Nephron progenitor cell (in vitro differentiated cells): Measurements from ENCODE around the gene F7.

ENCODE experiments used
- DNase-seq: peaks from one replicate; pipeline ENCODE4 v3.0.0; 2021
- H3K27ac Mint-ChIP-seq: 2 replicates; pipeline ENCODE4 v1.8.0; 2021; ENCODE audit warnings: mild to moderate bottlenecking, moderate library complexity, mixed read lengths
- H3K27me3 Mint-ChIP-seq: 2 replicates; pipeline ENCODE4 v1.8.0; 2021; ENCODE audit warnings: mild to moderate bottlenecking, low read depth, mixed read lengths; ENCODE audit not compliant: poor library complexity
- H3K36me3 Mint-ChIP-seq: 2 replicates; pipeline ENCODE4 v1.8.0; 2021; ENCODE audit warnings: low read depth, mixed read lengths
- H3K4me1 Mint-ChIP-seq: 2 replicates; pipeline ENCODE4 v1.8.0; 2021; ENCODE audit warnings: mixed read lengths
- H3K4me3 Mint-ChIP-seq: 2 replicates; pipeline ENCODE4 v1.8.0; 2021; ENCODE audit warnings: mild to moderate bottlenecking, moderate library complexity, mixed read lengths
- H3K9me3 Mint-ChIP-seq: 2 replicates; pipeline ENCODE4 v1.8.0; 2021; ENCODE audit warnings: mild to moderate bottlenecking, moderate library complexity, mixed read lengths
- CTCF ChIP-seq: fragments of 200-600 bp; sonication (generic); IDR thresholded peaks from 2 replicates; pipeline ENCODE4 v1.5.0; 2021; ENCODE audit warnings: antibody characterized with exemption

F7 gene

GRCh38 chr13:113091891-113092775 is 13.5 kb upstream of the F7 start:
- no peak overlapping the region for H3K4me3 Mint-ChIP-seq
- no peaks in the 10 kb centered on the region for H3K9me3 Mint-ChIP-seq
- no peak for DNase-seq
- H3K4me1 Mint-ChIP-seq, result peaks cover 31% of the 10 kb centered on the region
- peaks cover 14% of the 10 kb centered on the region for H3K27me3 Mint-ChIP-seq
- H3K27ac Mint-ChIP-seq, result no peak overlapping the region
- H3K36me3 Mint-ChIP-seq, result peaks cover 5% of the 10 kb centered on the region
- no peak for TF ChIP-seq CTCF

GRCh38 chr13:113092776-113093579 is 12.6 kb upstream of the F7 start:
- no peak for DNase-seq
- no peak for TF ChIP-seq CTCF
- no peak overlapping the region for H3K4me3 Mint-ChIP-seq
- no peaks in the 10 kb centered on the region for H3K9me3 Mint-ChIP-seq
- H3K4me1 Mint-ChIP-seq, result peaks cover 29% of the 10 kb centered on the region
- no peak overlapping the region for H3K27ac Mint-ChIP-seq
- peaks cover 10% of the 10 kb centered on the region for H3K27me3 Mint-ChIP-seq
- peaks cover 5% of the 10 kb centered on the region for H3K36me3 Mint-ChIP-seq

- TF ChIP-seq CTCF, result no peak
- peaks cover 26% of the 10 kb centered on the region for H3K4me1 Mint-ChIP-seq
- peaks cover 8% of the 10 kb centered on the region for H3K27me3 Mint-ChIP-seq
- no peaks in the 10 kb centered on the region for H3K9me3 Mint-ChIP-seq
- DNase-seq, result no peak
- H3K27ac Mint-ChIP-seq, result no peak overlapping the region
- H3K36me3 Mint-ChIP-seq, result peaks cover 10% of the 10 kb centered on the region
- H3K4me3 Mint-ChIP-seq, result no peak overlapping the region
Observed at GRCh38 chr13:113093580-113094409, 11.8 kb upstream of the F7 start.

- TF ChIP-seq CTCF, result no peak
- Mint-ChIP-seq H3K27ac (no peak overlapping the region), H3K27me3 (peaks cover 7% of the 10 kb centered on the region), H3K36me3 (peaks cover 7% of the 10 kb centered on the region), H3K9me3 (no peaks in the 10 kb centered on the region), H3K4me3 (no peak overlapping the region), H3K4me1 (peaks cover 22% of the 10 kb centered on the region)
- DNase-seq, result no peak
Observed at GRCh38 chr13:113094410-113094800, 11.2 kb upstream of the F7 start.

- peaks cover 8% of the 10 kb centered on the region for H3K27me3 Mint-ChIP-seq
- TF ChIP-seq CTCF, result no peak
- no peak overlapping the region for H3K4me3 Mint-ChIP-seq
- no peak for DNase-seq
- H3K27ac Mint-ChIP-seq, result no peak overlapping the region
- H3K9me3 Mint-ChIP-seq, result no peaks in the 10 kb centered on the region
- H3K4me1 Mint-ChIP-seq, result peaks cover 12% of the 10 kb centered on the region
- H3K36me3 Mint-ChIP-seq, result peaks cover 7% of the 10 kb centered on the region
Observed at GRCh38 chr13:113095146-113096051, 10.2 kb upstream of the F7 start.
